GM21825 (cell line): Measurements from ENCODE around the gene PRKCH.

Source experiments
- ATAC-seq: cut with Tn5 transposase; IDR thresholded peaks from one replicate; pipeline ENCODE4 v1.9.1; 2021; ENCODE audit warnings: mild to moderate bottlenecking, moderate library complexity; ENCODE audit not compliant: unreplicated experiment

Gene PRKCH

DNA sequence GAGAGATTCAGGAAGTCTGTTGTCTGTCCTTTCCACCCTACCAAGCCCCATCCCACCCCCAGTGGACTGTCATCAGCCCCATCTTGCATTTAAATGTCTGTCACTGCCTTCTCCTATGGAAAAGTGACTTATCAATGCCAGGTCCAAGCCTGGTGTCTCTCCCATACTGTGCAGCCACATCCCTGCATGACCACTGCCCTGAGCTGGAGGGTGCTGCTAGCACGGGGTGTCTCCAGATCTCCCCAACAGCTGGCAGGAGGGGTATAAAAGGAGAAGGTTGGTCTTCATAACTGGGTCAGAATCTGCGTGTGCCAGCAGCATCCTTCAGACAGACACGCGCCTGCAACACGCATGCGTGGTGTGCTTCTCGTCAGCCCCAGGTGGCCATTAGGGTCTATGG lies 219.6 kb downstream of the PRKCH start:
- ATAC-seq: no peak

DNA sequence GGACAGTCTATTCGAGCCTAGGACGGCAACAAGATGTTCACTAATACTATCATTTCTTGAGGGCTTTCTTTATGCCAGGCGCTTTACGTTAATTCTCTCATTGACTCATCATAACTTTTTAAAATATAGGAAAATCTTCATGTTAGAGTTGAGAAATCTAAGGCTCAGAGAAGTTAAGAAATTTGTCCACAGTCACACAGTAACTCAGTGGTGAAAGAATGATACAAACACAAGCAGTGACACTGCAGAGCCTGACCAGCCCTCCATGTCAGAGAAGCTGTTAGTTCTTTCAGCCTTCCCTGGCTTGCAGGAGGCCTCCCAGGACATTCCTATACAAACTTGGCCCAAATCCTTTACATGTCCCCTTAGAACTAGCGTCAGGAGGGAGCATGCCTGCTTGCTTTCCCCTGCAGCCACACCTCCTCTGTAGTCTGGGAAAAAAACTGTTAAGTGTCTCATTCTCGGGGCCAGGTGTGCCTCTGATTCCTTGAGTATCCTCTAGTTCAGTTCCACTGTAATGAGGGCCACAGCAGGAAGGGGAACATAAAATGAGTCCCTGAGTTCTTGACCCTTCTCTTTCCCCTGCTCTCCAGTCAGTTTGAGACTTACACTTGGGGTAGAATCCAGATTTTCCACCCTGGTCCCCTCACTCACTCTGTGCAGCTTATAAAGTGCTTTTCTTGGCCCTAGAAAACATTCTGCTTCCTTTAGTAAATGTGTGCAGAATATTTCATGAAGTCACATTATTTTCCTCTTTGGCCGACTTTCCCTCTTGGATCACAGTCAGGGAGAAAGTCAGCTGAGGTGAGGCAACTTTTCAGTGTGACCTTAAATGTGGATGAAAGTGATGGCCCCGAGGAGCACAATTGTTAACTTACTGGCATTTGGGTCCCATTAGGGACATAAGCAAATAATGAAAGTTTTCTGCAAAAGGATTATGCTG lies 221.7 kb downstream of the PRKCH start:
- no peak for ATAC-seq

DNA sequence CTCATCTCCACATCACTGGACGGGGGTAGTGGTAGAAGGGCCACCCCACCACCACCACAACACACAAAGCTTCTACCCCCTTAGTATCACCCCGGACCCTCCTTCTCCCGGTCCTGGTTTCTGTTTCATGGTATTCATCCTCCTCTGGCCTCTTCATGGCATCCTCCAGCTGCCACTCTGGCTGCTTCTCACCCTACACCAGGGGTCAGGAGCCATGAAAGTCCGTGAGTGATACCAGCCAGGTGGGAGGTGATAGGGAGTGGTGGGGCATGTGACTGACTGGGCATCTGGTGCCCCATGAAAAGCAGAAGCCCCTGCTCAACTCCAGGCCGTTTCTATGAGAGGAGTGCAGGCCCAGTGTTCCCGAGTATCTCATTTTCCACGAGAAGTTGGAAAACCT lies 222.6 kb downstream of the PRKCH start:
- no peak for ATAC-seq

DNA sequence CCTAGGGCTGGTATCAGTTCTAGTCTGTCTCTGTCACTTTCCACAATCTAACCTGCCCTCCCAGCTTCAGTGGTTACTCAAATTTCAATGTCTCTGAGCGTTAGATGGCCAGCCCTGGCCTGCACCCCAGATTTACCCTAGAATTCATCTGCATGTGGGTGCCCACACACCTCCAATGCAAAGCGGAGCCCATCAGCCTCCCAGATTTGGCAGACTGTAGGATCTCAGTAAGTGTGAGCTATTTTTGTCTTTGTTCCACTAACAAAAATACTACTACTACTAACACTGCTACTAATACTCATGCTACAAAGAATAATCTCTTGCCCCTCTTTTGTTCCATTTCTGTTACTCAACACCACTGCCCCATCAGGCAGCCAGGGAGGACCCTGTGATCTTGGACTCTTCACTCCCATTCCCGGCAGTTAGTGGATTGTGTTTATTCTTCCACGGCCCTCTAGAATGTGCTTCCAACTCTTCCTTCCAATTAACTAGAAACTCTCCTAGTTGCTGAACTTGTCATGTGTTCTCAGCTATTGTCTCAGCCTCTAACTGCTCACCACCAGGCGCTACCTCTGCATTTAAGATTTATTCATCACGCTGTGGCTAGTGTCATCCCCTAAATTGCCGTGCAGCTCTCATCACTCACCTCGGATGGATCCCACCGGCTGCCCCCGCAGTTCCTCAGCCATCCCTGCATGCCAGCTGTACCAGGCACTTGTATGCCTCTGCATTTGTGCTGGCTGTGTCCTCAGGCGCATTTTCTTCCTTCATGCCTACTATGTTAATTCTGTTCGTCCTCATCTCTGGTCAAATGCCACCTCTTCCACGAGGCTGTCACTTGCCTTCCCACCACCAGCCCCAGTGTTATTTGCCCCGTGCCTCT lies 223.3 kb downstream of the PRKCH start:
- no peak for ATAC-seq

DNA sequence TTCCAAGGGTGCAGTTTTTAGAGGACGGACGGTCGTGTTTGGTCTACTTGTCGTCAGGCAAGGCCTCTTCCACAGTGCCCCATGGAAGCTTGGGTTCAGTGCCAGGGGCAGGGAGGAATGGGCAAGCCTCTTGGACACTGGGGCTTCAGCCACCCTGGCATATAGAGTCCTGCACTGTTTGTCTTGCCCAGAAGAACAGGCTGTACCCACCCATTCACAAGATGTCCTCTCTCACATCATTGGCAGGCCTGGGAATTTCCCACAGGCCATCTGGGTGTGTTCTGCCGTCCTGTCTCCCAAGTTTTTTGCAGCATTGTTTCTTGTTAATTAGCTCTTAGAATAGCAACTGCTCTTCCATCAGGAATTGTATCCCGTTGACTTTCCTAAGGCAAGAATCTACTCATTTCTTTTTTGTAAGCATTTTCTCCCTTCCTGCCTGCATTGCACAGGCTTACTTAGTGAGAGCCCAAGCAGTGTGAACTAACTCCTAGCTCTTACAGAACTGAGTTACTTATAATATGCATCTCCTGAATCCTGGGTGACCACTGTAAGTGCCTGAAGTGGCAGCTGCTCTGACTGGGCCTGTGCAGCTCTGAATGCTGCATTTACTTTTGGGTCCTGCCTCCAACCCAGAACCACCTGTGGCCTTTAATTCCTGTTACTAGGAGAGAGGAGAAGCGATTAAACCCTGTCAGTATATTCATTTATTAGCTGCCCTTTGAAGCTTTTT lies 224.5 kb downstream of the PRKCH start:
- no peak for ATAC-seq

DNA sequence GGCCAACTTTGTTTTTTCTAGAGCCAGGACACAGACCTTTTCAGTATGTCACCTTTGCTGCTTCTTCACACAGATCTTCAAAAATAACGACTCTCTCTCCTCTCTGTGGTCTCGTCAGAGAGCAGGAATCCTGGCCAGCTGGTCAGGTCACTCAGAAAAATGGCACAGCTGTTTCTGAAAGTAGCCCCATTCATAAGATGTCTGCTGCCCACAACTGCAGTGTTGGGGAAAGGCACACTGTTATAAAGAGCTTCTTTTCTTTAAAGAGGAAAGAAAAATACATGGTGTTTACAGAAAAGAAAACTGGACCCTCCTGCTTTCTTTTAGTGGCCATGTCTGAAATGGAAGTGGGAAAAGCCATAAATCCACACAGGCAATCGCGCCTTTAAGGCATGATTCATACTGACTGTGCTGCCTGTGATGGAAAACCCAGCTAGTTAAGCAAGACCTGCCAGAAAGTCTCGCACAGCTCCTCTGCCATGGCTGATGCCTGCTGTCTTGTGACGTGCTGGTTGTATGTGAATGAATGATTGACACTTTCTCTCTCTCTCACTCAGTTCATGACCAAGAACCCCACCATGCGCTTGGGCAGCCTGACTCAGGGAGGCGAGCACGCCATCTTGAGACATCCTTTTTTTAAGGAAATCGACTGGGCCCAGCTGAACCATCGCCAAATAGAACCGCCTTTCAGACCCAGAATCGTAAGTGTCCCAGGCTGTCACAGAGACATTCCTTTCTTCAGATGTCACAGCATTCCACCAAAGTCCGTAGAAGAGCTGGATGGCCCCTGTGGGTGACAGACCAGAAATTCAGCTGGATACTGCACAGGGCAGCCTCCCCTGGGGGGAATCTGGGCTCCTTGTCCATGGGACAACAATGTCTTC lies 226.0 kb downstream of the PRKCH start:
- ATAC-seq: no peak

DNA sequence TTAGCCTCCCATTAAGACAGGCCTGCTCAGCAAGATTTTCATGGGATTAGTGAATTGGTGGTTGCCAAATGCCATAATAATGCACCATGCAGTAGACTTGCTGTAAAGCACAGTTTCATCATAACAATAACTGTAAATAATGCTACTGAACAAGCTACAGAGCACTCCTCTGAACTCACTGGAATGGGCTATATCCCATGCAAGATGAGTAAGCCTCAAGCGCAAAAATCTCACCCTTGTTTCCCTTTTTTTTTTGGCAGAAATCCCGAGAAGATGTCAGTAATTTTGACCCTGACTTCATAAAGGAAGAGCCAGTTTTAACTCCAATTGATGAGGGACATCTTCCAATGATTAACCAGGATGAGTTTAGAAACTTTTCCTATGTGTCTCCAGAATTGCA lies 228.0 kb downstream of the PRKCH start:
- no peak for ATAC-seq

DNA sequence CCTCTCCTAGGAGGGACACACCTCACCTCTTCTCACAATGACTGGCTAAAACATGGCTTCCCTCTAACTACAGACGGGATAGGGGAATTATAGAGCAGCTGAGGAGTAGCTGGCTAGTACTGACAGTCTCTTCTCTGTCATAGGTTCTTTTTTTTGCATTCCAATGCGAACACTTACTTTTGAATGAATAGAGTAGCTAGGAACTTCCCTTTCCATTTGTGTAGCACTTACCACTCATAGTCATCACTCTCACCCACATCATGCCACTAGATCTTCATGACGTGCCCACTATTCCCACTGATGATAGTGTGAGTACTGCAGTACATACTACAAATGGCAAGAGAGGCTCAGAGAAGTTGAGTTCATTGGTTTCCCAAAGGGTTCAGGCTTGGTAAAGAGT lies 230.0 kb downstream of the PRKCH start:
- no peak for ATAC-seq

DNA sequence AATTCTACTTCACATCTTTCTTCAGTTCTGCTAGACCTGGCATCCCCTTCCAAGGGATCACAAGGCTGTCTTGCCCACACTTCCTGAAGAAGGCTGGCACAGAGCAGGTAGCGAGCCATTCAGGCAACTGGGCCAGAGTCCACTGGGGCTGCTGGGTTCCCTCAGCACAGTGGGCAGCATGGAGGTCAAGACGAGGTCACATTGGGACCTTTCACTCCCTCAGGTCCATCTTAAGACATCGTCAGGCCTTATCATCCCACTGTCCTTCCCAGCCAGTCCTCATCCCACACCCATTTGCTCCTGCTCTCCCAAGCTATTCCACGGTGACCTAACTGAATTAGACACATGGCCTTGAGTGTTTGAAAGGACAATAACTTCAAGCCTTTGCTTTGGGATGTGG lies 230.9 kb downstream of the PRKCH start:
- ATAC-seq: no peak

DNA sequence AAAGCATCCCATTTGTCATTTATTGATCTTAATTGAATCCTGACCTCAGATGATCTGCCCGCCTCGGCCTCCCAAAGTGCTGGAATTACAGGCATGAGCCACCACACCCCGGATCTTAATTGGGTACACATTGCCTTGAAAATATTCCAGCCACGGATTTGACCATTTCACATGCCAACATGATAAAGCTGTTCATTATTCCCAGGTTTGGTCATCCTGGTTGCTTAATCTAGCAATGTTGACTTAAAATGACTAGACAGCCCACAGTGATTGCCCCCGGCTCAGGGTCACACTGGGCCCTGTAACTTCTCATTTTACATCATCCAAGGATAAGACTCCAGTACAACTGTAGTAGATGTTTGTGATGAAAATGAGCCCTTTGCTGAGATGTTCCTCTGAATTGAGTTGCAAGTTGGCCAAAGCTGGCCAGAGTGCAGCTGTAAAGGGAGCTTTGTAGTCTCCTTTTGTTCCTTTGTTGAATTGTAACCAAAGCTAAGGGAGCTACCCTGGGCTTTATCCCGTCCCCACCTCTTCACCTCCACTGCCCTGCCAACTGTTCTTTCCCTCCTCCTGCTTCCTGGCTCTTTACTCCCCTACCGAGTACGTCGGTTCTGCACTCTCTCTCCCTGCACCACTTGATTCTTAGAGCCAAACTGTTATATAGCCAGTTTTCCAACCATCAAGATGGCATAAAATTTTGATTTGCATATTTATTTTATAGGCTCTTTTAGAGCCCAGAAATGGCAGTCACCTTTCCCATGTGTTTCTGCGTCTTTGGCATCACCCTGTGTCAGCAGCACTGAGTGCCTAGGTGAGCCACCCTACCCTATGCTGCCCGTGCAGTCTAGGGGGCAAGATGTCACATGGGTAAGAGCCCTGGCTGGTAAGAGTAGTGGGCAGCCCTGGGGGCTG lies 232.6 kb downstream of the PRKCH start:
- no peak for ATAC-seq

DNA sequence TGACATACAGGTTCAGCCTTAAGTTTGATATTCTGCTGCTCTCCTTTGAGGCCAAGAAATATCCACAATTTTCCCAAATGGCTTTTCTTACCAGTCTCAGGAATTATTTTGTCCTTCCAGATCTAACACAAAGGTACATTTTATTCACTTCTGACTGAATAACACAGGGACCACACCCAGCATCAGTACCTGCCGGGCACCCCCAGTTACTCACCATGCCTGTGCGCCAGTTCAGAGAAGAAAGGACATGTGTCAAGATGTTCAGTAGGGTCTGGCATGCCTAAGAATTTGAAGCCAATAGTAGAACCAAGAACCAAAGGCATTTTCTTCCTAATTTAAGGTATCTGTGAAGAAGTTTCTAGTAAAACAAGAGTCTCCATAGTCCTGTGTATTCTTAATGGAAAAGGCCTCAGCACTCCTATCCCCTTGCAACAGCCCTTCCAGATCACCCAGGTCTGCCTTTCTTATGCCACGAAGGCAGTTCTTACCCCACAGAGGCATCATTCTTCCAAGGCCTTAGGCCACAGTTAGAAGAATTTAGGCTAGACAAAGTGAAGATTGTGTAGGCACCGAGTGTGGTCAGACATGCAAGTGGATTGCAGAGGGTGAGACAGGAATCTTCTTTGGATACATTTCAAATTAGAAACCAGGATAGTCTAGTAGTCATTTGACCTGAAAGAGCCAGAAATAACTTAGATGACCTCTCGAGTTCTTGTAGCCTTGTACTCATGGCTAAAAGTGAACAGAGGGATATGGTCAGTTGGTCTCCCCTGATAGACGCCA lies 233.9 kb downstream of the PRKCH start:
- no peak for ATAC-seq

DNA sequence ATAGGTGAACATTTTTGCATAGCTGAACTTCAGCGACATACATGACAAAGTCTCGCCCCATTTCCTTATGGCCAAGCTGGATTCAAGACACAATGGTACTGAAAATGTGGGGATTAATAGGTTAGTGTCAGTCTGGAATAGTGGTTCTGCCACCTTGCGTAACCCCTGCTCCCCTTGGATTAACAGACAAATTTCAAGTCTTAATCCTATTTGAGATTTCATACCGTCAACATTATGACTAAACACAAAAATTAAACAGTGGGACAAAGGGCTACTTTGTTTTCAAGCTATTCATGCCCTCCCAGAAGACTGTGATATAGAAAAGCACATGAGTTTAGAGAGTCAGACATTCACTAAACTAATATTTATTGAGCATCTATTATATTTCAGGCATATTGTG lies 235.1 kb downstream of the PRKCH start:
- ATAC-seq: no peak

DNA sequence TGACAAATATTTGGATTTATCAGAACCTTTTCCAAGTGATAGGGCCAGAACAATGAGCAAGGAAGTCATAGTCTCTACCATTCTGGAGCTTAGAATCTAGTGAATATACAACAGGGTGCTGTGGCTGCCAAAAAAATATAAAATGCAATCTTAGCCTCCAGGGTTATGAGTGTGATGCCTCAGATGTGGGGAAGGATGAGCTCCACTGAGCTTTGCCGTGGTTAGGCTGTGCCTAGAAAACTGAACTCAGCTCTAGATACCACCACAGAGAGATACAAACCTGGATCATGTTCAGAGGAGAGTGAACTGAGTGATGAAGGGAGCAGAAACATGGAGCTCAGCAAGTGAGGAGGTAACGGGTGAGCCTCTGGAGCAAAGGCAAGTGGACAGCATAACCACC lies 235.9 kb downstream of the PRKCH start:
- no peak for ATAC-seq

DNA sequence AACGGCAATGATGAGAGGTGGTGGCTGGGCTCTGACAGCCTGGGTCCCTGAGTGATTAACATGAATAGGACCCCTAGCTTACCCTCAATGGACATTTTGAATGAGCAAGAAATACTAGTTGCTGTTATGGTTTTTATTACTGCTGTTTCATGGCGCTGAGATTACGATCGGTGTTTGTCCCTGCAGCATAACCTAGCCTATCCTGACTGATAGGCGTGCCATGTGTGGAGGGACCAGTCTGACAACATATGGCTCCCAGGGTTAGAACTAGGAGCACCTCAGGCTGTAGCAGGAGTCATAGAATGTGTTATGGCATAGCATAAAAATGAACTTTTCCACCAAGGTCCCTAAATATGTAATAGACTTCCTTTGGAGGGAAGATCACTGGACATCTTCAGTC lies 236.5 kb downstream of the PRKCH start:
- no peak for ATAC-seq

DNA sequence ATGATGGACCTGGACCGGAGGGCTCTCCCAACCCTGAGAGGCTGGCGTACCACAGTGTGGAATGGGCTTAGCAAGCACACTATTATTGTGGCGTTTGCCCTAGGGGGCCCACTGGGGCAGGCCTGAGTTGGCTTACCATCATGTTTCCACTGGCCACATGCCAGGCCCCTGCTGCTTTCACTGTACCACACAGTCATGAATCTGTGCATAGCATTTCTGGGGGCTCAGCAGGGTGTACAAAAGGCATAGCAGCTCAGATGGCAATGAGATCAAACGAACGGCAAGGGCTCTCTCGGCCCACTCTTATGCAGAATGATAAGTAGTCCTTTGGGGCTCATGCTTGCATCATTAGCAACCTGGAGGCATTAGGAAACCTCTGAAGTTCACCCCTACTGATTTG lies 236.9 kb downstream of the PRKCH start:
- ATAC-seq: no peak

DNA sequence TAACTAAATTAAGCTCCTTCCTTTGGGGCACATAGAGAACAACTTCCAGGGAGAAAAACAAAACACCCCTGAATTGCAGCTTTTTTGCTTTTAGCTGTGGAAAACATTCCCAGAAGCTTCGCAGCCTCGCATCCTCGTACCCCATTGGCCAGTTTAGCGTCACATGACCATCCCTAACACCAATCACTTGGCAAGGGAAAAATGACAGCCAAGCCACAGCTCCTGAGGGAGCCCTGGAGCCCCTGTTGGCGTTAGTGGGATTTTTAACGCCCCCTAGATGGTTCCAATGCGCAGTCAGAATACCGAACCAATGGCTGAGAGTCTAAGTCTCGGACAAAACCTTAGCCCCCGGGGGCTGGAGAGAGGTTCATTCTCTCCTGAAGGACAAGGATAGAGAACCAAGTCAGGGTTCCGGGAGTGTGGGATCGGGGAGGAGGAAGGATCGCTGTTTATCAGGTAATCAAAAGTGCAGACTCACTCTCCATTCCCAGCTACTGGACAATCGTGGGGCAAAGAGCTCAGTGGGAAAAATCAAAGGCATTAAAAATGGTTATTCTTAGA lies 238.3 kb downstream of the PRKCH start:
- ATAC-seq: no peak

DNA sequence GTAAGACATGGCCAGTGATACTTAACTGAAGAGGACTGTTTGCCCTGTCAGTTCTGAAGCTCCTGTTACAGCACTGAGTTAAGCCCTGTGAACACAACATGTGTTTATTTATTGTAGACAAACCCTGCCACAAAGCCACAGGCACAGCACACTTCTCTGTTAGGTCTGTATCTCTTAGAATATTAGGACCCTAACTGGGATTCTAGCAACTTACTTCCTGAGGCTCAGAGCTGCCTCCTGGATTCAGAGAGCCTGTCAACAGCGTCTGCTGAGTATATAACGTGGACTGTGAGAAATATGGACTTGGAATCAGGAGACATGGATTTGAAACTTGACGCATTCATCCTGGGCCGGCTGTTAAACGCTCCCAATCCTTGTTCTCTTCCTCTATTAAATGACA lies 238.9 kb downstream of the PRKCH start:
- ATAC-seq: no peak

DNA sequence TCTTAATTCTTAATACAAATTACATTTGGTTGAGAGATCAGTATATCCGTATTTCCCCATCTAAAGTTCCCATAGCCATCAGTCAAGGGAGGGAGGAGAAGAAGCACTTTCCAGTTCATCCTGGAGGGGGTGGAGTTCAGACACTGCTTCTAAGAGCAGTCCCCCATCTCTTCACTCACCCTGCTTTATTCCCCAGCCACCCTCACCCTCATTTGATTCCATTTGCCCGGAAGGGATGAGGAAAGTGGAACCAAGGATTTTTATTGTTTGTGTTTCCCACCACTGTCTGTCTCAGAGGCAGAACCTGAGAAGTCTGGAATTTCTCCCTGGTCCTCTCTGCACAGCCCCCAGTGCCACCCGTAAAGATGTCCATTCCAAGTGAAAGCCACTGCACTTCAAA lies 239.7 kb downstream of the PRKCH start:
- ATAC-seq: no peak
